Mononuclear cell (primary cell): ENCODE data around the gene SSUH2. TPM values are rescaled to one million over a fixed set of nuclear protein-coding genes. Genes with fewer than 3 reads are reported as not detected.

ENCODE experiments used
- H3K27me3 ChIP-seq: 2 replicates; pipeline ENCODE4 v1.6.0; 2011; ENCODE audit warnings: low read length, control low read depth; ENCODE audit not compliant: insufficient read depth
- H3K4me1 ChIP-seq: 2 replicates; pipeline ENCODE4 v1.5.1; 2011; ENCODE audit warnings: mild to moderate bottlenecking, low read length, control low read depth; ENCODE audit not compliant: insufficient read depth
- H3K4me3 ChIP-seq: 2 replicates; pipeline ENCODE4 v1.5.1; 2011; ENCODE audit warnings: mild to moderate bottlenecking, low read length, moderate library complexity
- H3K9me3 ChIP-seq: 2 replicates; pipeline ENCODE4 v1.5.1; 2011; ENCODE audit warnings: low read depth, mild to moderate bottlenecking, control low read depth, low read length
- total RNA-seq: library from RNA; depleted of rRNA; stranded (reverse); fragments of >200 nt; gene quantifications from one replicate; pipeline ENCODE4 v1.2.3, GENCODE V29; 2012

SSUH2 gene
- total RNA-seq, 1 donor = not detected

GRCh38 chr3:8619548-8619947, 25.1 kb downstream of the SSUH2 start:
- Histone ChIP-seq H3K4me3 (no peak overlapping the region), H3K9me3 (no peaks in the 10 kb centered on the region), H3K4me1 (no peaks in the 10 kb centered on the region)

GRCh38 chr3:8618950-8619349, 25.6 kb downstream of the SSUH2 start:
- Histone ChIP-seq H3K27me3 (no peaks in the 10 kb centered on the region), H3K4me3 (no peak overlapping the region), H3K9me3 (no peaks in the 10 kb centered on the region), H3K4me1 (no peaks in the 10 kb centered on the region)

More at GRCh38 chr3:8619548-8619947, 25.1 kb downstream of the SSUH2 start:
- H3K27me3 ChIP-seq = no peaks in the 10 kb centered on the region

- no peaks in the 10 kb centered on the region for H3K9me3 ChIP-seq
- no peaks in the 10 kb centered on the region for H3K27me3 ChIP-seq
- H3K4me3 ChIP-seq = no peak overlapping the region
- H3K4me1 ChIP-seq = no peaks in the 10 kb centered on the region
Measured at GRCh38 chr3:8617921-8618320, 26.7 kb downstream of the SSUH2 start.

GRCh38 chr3:8610951-8611350, 33.6 kb downstream of the SSUH2 start:
- Histone ChIP-seq H3K9me3 (no peaks in the 10 kb centered on the region), H3K4me1 (no peaks in the 10 kb centered on the region), H3K4me3 (no peak overlapping the region), H3K27me3 (no peaks in the 10 kb centered on the region)

GRCh38 chr3:8608791-8609467, 35.7 kb downstream of the SSUH2 start:
- H3K4me3 ChIP-seq = no peak overlapping the region
- no peaks in the 10 kb centered on the region for H3K4me1 ChIP-seq
- no peaks in the 10 kb centered on the region for H3K9me3 ChIP-seq
- no peaks in the 10 kb centered on the region for H3K27me3 ChIP-seq

GRCh38 chr3:8608041-8608790, 36.4 kb downstream of the SSUH2 start:
- Histone ChIP-seq H3K4me3 (no peak overlapping the region), H3K4me1 (no peaks in the 10 kb centered on the region), H3K27me3 (no peaks in the 10 kb centered on the region), H3K9me3 (no peaks in the 10 kb centered on the region)

GRCh38 chr3:8607234-8608040, 37.2 kb downstream of the SSUH2 start:
- Histone ChIP-seq H3K27me3 (no peaks in the 10 kb centered on the region), H3K4me3 (no peak overlapping the region), H3K9me3 (no peaks in the 10 kb centered on the region), H3K4me1 (no peaks in the 10 kb centered on the region)

GRCh38 chr3:8606701-8607231, 37.8 kb downstream of the SSUH2 start:
- Histone ChIP-seq H3K4me3 (no peak overlapping the region), H3K4me1 (no peaks in the 10 kb centered on the region), H3K9me3 (no peaks in the 10 kb centered on the region), H3K27me3 (no peaks in the 10 kb centered on the region)

GRCh38 chr3:8604988-8605387, 39.6 kb downstream of the SSUH2 start:
- H3K9me3 ChIP-seq = no peaks in the 10 kb centered on the region
- no peaks in the 10 kb centered on the region for H3K4me1 ChIP-seq
- H3K27me3 ChIP-seq = no peaks in the 10 kb centered on the region
- no peak overlapping the region for H3K4me3 ChIP-seq

- H3K9me3 ChIP-seq = no peaks in the 10 kb centered on the region
- no peak overlapping the region for H3K4me3 ChIP-seq
- no peaks in the 10 kb centered on the region for H3K4me1 ChIP-seq
- no peaks in the 10 kb centered on the region for H3K27me3 ChIP-seq
Measured at GRCh38 chr3:8604006-8604405, 40.6 kb downstream of the SSUH2 start.

- Histone ChIP-seq H3K9me3 (no peaks in the 10 kb centered on the region), H3K4me3 (no peak overlapping the region), H3K4me1 (no peaks in the 10 kb centered on the region), H3K27me3 (no peaks in the 10 kb centered on the region)
Measured at GRCh38 chr3:8603115-8603710, 41.4 kb downstream of the SSUH2 start.

GRCh38 chr3:8600457-8600856, 44.1 kb downstream of the SSUH2 start:
- no peaks in the 10 kb centered on the region for H3K4me1 ChIP-seq
- H3K27me3 ChIP-seq = no peaks in the 10 kb centered on the region
- H3K9me3 ChIP-seq = no peaks in the 10 kb centered on the region
- H3K4me3 ChIP-seq = no peak overlapping the region

GRCh38 chr3:8599146-8599545, 45.5 kb downstream of the SSUH2 start:
- H3K9me3 ChIP-seq = no peaks in the 10 kb centered on the region
- H3K27me3 ChIP-seq = no peaks in the 10 kb centered on the region
- H3K4me1 ChIP-seq = no peaks in the 10 kb centered on the region
- H3K4me3 ChIP-seq = no peak overlapping the region

GRCh38 chr3:8597219-8597853, 47.3 kb downstream of the SSUH2 start:
- Histone ChIP-seq H3K4me1 (no peaks in the 10 kb centered on the region), H3K27me3 (no peaks in the 10 kb centered on the region), H3K9me3 (no peaks in the 10 kb centered on the region), H3K4me3 (no peak overlapping the region)
